Measurements from ENCODE around the gene ART5. TPM values are rescaled to one million over a fixed set of nuclear protein-coding genes. Genes with fewer than 3 reads are reported as not detected.

Gene ART5
- total RNA-seq, 1 donor from 2014 or later = 0.54 TPM

- TF ChIP-seq CTCF (IDR thresholded peaks at IDR 0.05; ENCODE audit: insufficient read depth, low read length, poor library complexity, severe bottlenecking) = no peak
- DNase-seq (ENCODE audit: low read depth) = no peak
- Histone ChIP-seq H3K27me3 (ENCODE audit: control insufficient read depth, insufficient read depth, low read length) (no peaks in the 10 kb centered on the region), H3K36me3 (ENCODE audit: control insufficient read depth, insufficient read depth, low read length) (peaks cover 4% of the 10 kb centered on the region), H3K4me3 (ENCODE audit: low read depth, low read length) (no peak overlapping the region)
Measured at GRCh38 chr11:3683039-3683438, 41.2 kb upstream of the ART5 start.

- Histone ChIP-seq H3K36me3 (ENCODE audit: control insufficient read depth, insufficient read depth, low read length) (peaks cover 8% of the 10 kb centered on the region), H3K4me3 (ENCODE audit: low read depth, low read length) (no peak overlapping the region), H3K27me3 (ENCODE audit: control insufficient read depth, insufficient read depth, low read length) (no peaks in the 10 kb centered on the region)
- TF ChIP-seq CTCF (IDR thresholded peaks at IDR 0.05; ENCODE audit: insufficient read depth, low read length, poor library complexity, severe bottlenecking) = no peak
- DNase-seq (ENCODE audit: low read depth) = no peak
Measured at GRCh38 chr11:3679077-3679476, 37.3 kb upstream of the ART5 start.

GRCh38 chr11:3675971-3676370 is 34.2 kb upstream of the ART5 start:
- Histone ChIP-seq H3K36me3 (ENCODE audit: control insufficient read depth, insufficient read depth, low read length) (peaks cover 9% of the 10 kb centered on the region), H3K27me3 (ENCODE audit: control insufficient read depth, insufficient read depth, low read length) (no peaks in the 10 kb centered on the region), H3K4me3 (ENCODE audit: low read depth, low read length) (no peak overlapping the region)
- no peak for DNase-seq (ENCODE audit: low read depth)
- no peak for TF ChIP-seq CTCF (IDR thresholded peaks at IDR 0.05; ENCODE audit: insufficient read depth, low read length, poor library complexity, severe bottlenecking)

GRCh38 chr11:3674189-3674588 is 32.4 kb upstream of the ART5 start:
- no peaks in the 10 kb centered on the region for H3K27me3 ChIP-seq (ENCODE audit: control insufficient read depth, insufficient read depth, low read length)
- H3K36me3 ChIP-seq (ENCODE audit: control insufficient read depth, insufficient read depth, low read length) = peaks cover 8% of the 10 kb centered on the region
- no peak for TF ChIP-seq CTCF (IDR thresholded peaks at IDR 0.05; ENCODE audit: insufficient read depth, low read length, poor library complexity, severe bottlenecking)
- H3K4me3 ChIP-seq (ENCODE audit: low read depth, low read length) = no peak overlapping the region
- peak; percentile 95 for DNase-seq (ENCODE audit: low read depth)

- DNase-seq (ENCODE audit: low read depth) = no peak
- Histone ChIP-seq H3K36me3 (ENCODE audit: control insufficient read depth, insufficient read depth, low read length) (peaks cover 8% of the 10 kb centered on the region), H3K27me3 (ENCODE audit: control insufficient read depth, insufficient read depth, low read length) (no peaks in the 10 kb centered on the region), H3K4me3 (ENCODE audit: low read depth, low read length) (no peak within 1 kb of the TSS)
- TF ChIP-seq CTCF (IDR thresholded peaks at IDR 0.05; ENCODE audit: insufficient read depth, low read length, poor library complexity, severe bottlenecking) = no peak
Measured at GRCh38 chr11:3671334-3672254, 29.8 kb upstream of the ART5 start, which contains the start of gene CHRNA10. Gene CHRNA10 (minus strand): TSS chr11:3671384. CDS start chr11:3671312, 72 bp downstream.
